Measurements from ENCODE around the gene NOVA2. TPM values are rescaled to one million over a fixed set of nuclear protein-coding genes. Genes with fewer than 3 reads are reported as not detected.
A peak's percentile ranks its signal among the peaks of the same experiment; 100 is the strongest.

Gene NOVA2
- polyA plus RNA-seq, 3 donors = not detected

- intact Hi-C loops (cut with micrococcal nuclease) = no loop called here
- Histone ChIP-seq H2AFZ (ENCODE audit: insufficient read depth, low read depth, low read length, poor library complexity, severe bottlenecking) (no peak overlapping the region), H3K27me3 (ENCODE audit: control insufficient read depth in 2 of 2, insufficient read depth in 2 of 2, low read length in 2 of 2) (peaks cover 0 to 5% of the 10 kb centered on the region in 2 donors)
Observed at GRCh38 chr19:45955905-45956608, 17.6 kb downstream of the NOVA2 start.

GRCh38 chr19:45954156-45954555, 19.5 kb downstream of the NOVA2 start:
- no peaks in the 10 kb centered on the region for H3K79me2 ChIP-seq (ENCODE audit: insufficient read depth, low read length)
- no peak overlapping the region for H3K4me3 ChIP-seq (replicated peaks in 1 of 3; ENCODE audit: low read depth in 2 of 3, low read length in 3 of 3)
- H3K4me1 ChIP-seq (ENCODE audit: control insufficient read depth in 1 of 2, insufficient read depth in 2 of 2, low read length in 2 of 2) = peaks cover 8 to 10% of the 10 kb centered on the region in 2 donors
- peaks cover 6 to 7% of the 10 kb centered on the region in 2 donors for H3K9me3 ChIP-seq (replicated peaks in 1 of 2; ENCODE audit: control insufficient read depth in 1 of 2, insufficient read depth in 1 of 2, low read length in 2 of 2)
- Mint-ChIP-seq H3K27ac (peak overlapping the region in 1 of 7 donors; percentile 2), H3K27me3 (ENCODE audit: low read depth in 3 of 3) (peaks cover 18 to 24% (median 23%) of the 10 kb centered on the region in 3 donors), H3K9me3 (peaks cover 4 to 11% (median 5%) of the 10 kb centered on the region in 7 donors), H3K36me3 (no peaks in the 10 kb centered on the region), H3K4me1 (peaks cover 5% of the 10 kb centered on the region), H3K4me3 (no peak overlapping the region)
- H3K9ac ChIP-seq (ENCODE audit: insufficient read depth, low read length, poor library complexity, severe bottlenecking) = no peak overlapping the region
- no peak overlapping the region for H3K27ac ChIP-seq (ENCODE audit: low read depth in 1 of 2, low read length in 2 of 2)
- H2AFZ ChIP-seq (ENCODE audit: insufficient read depth, low read depth, low read length, poor library complexity, severe bottlenecking) = no peak overlapping the region
- peaks cover 0 to 2% of the 10 kb centered on the region in 2 donors for H3K27me3 ChIP-seq (ENCODE audit: control insufficient read depth in 2 of 2, insufficient read depth in 2 of 2, low read length in 2 of 2)
- no peak overlapping the region for H3K4me2 ChIP-seq (replicated peaks; ENCODE audit: extremely low read depth, low read length, poor library complexity, severe bottlenecking)
- TF ChIP-seq, protein P1, sequence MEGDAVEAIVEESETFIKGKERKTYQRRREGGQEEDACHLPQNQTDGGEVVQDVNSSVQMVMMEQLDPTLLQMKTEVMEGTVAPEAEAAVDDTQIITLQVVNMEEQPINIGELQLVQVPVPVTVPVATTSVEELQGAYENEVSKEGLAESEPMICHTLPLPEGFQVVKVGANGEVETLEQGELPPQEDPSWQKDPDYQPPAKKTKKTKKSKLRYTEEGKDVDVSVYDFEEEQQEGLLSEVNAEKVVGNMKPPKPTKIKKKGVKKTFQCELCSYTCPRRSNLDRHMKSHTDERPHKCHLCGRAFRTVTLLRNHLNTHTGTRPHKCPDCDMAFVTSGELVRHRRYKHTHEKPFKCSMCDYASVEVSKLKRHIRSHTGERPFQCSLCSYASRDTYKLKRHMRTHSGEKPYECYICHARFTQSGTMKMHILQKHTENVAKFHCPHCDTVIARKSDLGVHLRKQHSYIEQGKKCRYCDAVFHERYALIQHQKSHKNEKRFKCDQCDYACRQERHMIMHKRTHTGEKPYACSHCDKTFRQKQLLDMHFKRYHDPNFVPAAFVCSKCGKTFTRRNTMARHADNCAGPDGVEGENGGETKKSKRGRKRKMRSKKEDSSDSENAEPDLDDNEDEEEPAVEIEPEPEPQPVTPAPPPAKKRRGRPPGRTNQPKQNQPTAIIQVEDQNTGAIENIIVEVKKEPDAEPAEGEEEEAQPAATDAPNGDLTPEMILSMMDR (IDR thresholded peaks at IDR 0.05) = no peak
- WGBS (ENCODE audit: insufficient coverage) = 49% methylated on average over 8 of the region's 9 CpGs
- no peaks in the 10 kb centered on the region for H3K36me3 ChIP-seq (replicated peaks in 1 of 2; ENCODE audit: control insufficient read depth in 1 of 2, insufficient read depth in 2 of 2, low read length in 2 of 2)
- DNase-seq = no peak
- intact Hi-C loops (cut with micrococcal nuclease) = no loop called here
- no peaks in the 10 kb centered on the region for H4K20me1 ChIP-seq (ENCODE audit: insufficient read depth, low read length)

More at GRCh38 chr19:45955905-45956608, 17.6 kb downstream of the NOVA2 start:
- Mint-ChIP-seq H3K27ac (no peak overlapping the region), H3K4me3 (no peak overlapping the region), H3K9me3 (peaks cover 4 to 10% (median 5%) of the 10 kb centered on the region in 7 donors), H3K4me1 (peaks cover 5% of the 10 kb centered on the region), H3K36me3 (no peaks in the 10 kb centered on the region), H3K27me3 (ENCODE audit: low read depth in 3 of 3) (peaks cover 26 to 35% (median 27%) of the 10 kb centered on the region in 3 donors)
- H3K4me1 ChIP-seq (ENCODE audit: control insufficient read depth in 1 of 2, insufficient read depth in 2 of 2, low read length in 2 of 2) = peaks cover 8 to 10% of the 10 kb centered on the region in 2 donors
- no peak overlapping the region for H3K4me3 ChIP-seq (replicated peaks in 1 of 3; ENCODE audit: low read depth in 2 of 3, low read length in 3 of 3)
- no peaks in the 10 kb centered on the region for H3K79me2 ChIP-seq (ENCODE audit: insufficient read depth, low read length)
- peaks cover 6 to 7% of the 10 kb centered on the region in 2 donors for H3K9me3 ChIP-seq (replicated peaks in 1 of 2; ENCODE audit: control insufficient read depth in 1 of 2, insufficient read depth in 1 of 2, low read length in 2 of 2)
- H3K36me3 ChIP-seq (replicated peaks in 1 of 2; ENCODE audit: control insufficient read depth in 1 of 2, insufficient read depth in 2 of 2, low read length in 2 of 2) = no peaks in the 10 kb centered on the region
- 63% methylated on average over 6 of the region's 13 CpGs for WGBS (ENCODE audit: insufficient coverage)
- H3K27ac ChIP-seq (ENCODE audit: low read depth in 1 of 2, low read length in 2 of 2) = no peak overlapping the region
- DNase-seq = no peak
- no peak overlapping the region for H3K4me2 ChIP-seq (replicated peaks; ENCODE audit: extremely low read depth, low read length, poor library complexity, severe bottlenecking)
- H4K20me1 ChIP-seq (ENCODE audit: insufficient read depth, low read length) = no peaks in the 10 kb centered on the region
- TF ChIP-seq, protein P1 (IDR thresholded peaks at IDR 0.05) = no peak
- H3K9ac ChIP-seq (ENCODE audit: insufficient read depth, low read length, poor library complexity, severe bottlenecking) = no peak overlapping the region

Data from CD14-positive monocyte (primary cell).